ENCODE results near the gene NEMP2.
"Not testable (repeated sequence)": the region's sequence is repeated elsewhere in the genome, so short reads cannot be mapped to it uniquely, and the experiment has no call there.

Gene NEMP2

GRCh38 chr2:190494600-190495227 is 39.8 kb downstream of the NEMP2 start:
- Histone ChIP-seq H3K36me3 (ENCODE audit: control insufficient read depth in 4 of 4, insufficient read depth in 4 of 4, low read length in 3 of 4) (peaks cover 16 to 53% (median 24%) of the 10 kb centered on the region in 4 experiments), H3K9me3 (ENCODE audit: control extremely low read depth in 1 of 5, control insufficient read depth in 4 of 5, insufficient read depth in 2 of 5, low read depth in 1 of 5, low read length in 4 of 5) (peaks cover 0 to 14% (median 6%) of the 10 kb centered on the region in 5 experiments)
- WGBS (ENCODE audit: insufficient coverage) = 92% methylated on average over 2 of the region's 3 CpGs
- H3K4me1 ChIP-seq (ENCODE audit: control extremely low read depth in 1 of 4, control insufficient read depth in 4 of 4, insufficient read depth in 4 of 4, low read length in 3 of 4); POLR2A ChIA-PET; H3K27ac ChIP-seq (ENCODE audit: insufficient read depth in 1 of 2, low read depth in 1 of 2, low read length in 2 of 2, poor library complexity in 1 of 2, severe bottlenecking in 2 of 2); H3K27me3 ChIP-seq (replicated peaks in 2 of 5; ENCODE audit: control insufficient read depth in 4 of 5, insufficient read depth in 5 of 5, low read length in 4 of 5); H3K4me3 ChIP-seq (ENCODE audit: control insufficient read depth in 1 of 7, extremely low read depth in 1 of 7, insufficient read depth in 4 of 7, low read depth in 2 of 7, low read length in 6 of 7): not testable (repeated sequence)
- peak in 1 of 3 donors; percentile 36 for DNase-seq
- CTCF ChIA-PET = interaction anchor here (1.1 kb wide), 1 partner anchor 175 kb away, joined by 3 read pairs; the partner anchor contains the start of gene HIBCH

GRCh38 chr2:190493095-190493494 is 41.4 kb downstream of the NEMP2 start:
- Histone ChIP-seq H3K27me3 (replicated peaks in 2 of 5; ENCODE audit: control insufficient read depth in 4 of 5, insufficient read depth in 5 of 5, low read length in 4 of 5) (no peaks in the 10 kb centered on the region), H3K4me1 (ENCODE audit: control extremely low read depth in 1 of 4, control insufficient read depth in 4 of 4, insufficient read depth in 4 of 4, low read length in 3 of 4) (peaks cover 0 to 3% (median 0%) of the 10 kb centered on the region in 4 experiments), H3K36me3 (ENCODE audit: control insufficient read depth in 4 of 4, insufficient read depth in 4 of 4, low read length in 3 of 4) (peaks cover 18 to 54% (median 32%) of the 10 kb centered on the region in 4 experiments), H3K9me3 (ENCODE audit: control extremely low read depth in 1 of 5, control insufficient read depth in 4 of 5, insufficient read depth in 2 of 5, low read depth in 1 of 5, low read length in 4 of 5) (peaks cover 0 to 14% (median 6%) of the 10 kb centered on the region in 5 experiments), H3K27ac (ENCODE audit: insufficient read depth in 1 of 2, low read depth in 1 of 2, low read length in 2 of 2, poor library complexity in 1 of 2, severe bottlenecking in 2 of 2) (no peak overlapping the region), H3K4me3 (ENCODE audit: control insufficient read depth in 1 of 7, extremely low read depth in 1 of 7, insufficient read depth in 4 of 7, low read depth in 2 of 7, low read length in 6 of 7) (no peak overlapping the region)
- ChIA-PET POLR2A (no interaction called here), CTCF (interaction anchor here (1.5 kb wide), 1 partner anchor 12 kb away, joined by 6 read pairs; no protein-coding TSS in a partner anchor)
- WGBS (ENCODE audit: insufficient coverage) = 83% methylated on average over 1 of the region's 2 CpGs
- DNase-seq = no peak

GRCh38 chr2:190490502-190490901 is 44.0 kb downstream of the NEMP2 start:
- 100% methylated on average over 1 of the region's 3 CpGs for WGBS (ENCODE audit: insufficient coverage)
- ChIA-PET CTCF (interaction anchor here (1.3 kb wide), 1 partner anchor 10 kb away, joined by 5 read pairs; no protein-coding TSS in a partner anchor), POLR2A (no interaction called here)
- Histone ChIP-seq H3K36me3 (ENCODE audit: control insufficient read depth in 4 of 4, insufficient read depth in 4 of 4, low read length in 3 of 4) (peaks cover 14 to 55% (median 28%) of the 10 kb centered on the region in 4 experiments), H3K4me3 (ENCODE audit: control insufficient read depth in 1 of 7, extremely low read depth in 1 of 7, insufficient read depth in 4 of 7, low read depth in 2 of 7, low read length in 6 of 7) (no peak overlapping the region), H3K27me3 (replicated peaks in 2 of 5; ENCODE audit: control insufficient read depth in 4 of 5, insufficient read depth in 5 of 5, low read length in 4 of 5) (no peaks in the 10 kb centered on the region), H3K4me1 (ENCODE audit: control extremely low read depth in 1 of 4, control insufficient read depth in 4 of 4, insufficient read depth in 4 of 4, low read length in 3 of 4) (peaks cover 0 to 3% (median 0%) of the 10 kb centered on the region in 4 experiments), H3K27ac (ENCODE audit: insufficient read depth in 1 of 2, low read depth in 1 of 2, low read length in 2 of 2, poor library complexity in 1 of 2, severe bottlenecking in 2 of 2) (no peak overlapping the region), H3K9me3 (ENCODE audit: control extremely low read depth in 1 of 5, control insufficient read depth in 4 of 5, insufficient read depth in 2 of 5, low read depth in 1 of 5, low read length in 4 of 5) (peaks cover 0 to 14% (median 6%) of the 10 kb centered on the region in 5 experiments)
- DNase-seq = no peak

GRCh38 chr2:190489475-190489874 is 45.0 kb downstream of the NEMP2 start:
- no peak overlapping the region for H3K4me3 ChIP-seq (ENCODE audit: control insufficient read depth in 1 of 7, extremely low read depth in 1 of 7, insufficient read depth in 4 of 7, low read depth in 2 of 7, low read length in 6 of 7)
- DNase-seq = no peak
- POLR2A ChIA-PET = no interaction called here
- H3K36me3 ChIP-seq (ENCODE audit: control insufficient read depth in 4 of 4, insufficient read depth in 4 of 4, low read length in 3 of 4) = peaks cover 14 to 55% (median 28%) of the 10 kb centered on the region in 4 experiments
- no peaks in the 10 kb centered on the region for H3K4me1 ChIP-seq (ENCODE audit: control extremely low read depth in 1 of 4, control insufficient read depth in 4 of 4, insufficient read depth in 4 of 4, low read length in 3 of 4)
- WGBS (ENCODE audit: insufficient coverage) = 100% methylated on average over 3 of the region's 4 CpGs
- H3K27ac ChIP-seq (ENCODE audit: insufficient read depth in 1 of 2, low read depth in 1 of 2, low read length in 2 of 2, poor library complexity in 1 of 2, severe bottlenecking in 2 of 2) = no peak overlapping the region
- CTCF ChIA-PET = interaction anchor here (1.3 kb wide), 1 partner anchor 14 kb away, joined by 4 read pairs; no protein-coding TSS in a partner anchor
- peaks cover 0 to 14% (median 6%) of the 10 kb centered on the region in 5 experiments for H3K9me3 ChIP-seq (ENCODE audit: control extremely low read depth in 1 of 5, control insufficient read depth in 4 of 5, insufficient read depth in 2 of 5, low read depth in 1 of 5, low read length in 4 of 5)
- no peaks in the 10 kb centered on the region for H3K27me3 ChIP-seq (replicated peaks in 2 of 5; ENCODE audit: control insufficient read depth in 4 of 5, insufficient read depth in 5 of 5, low read length in 4 of 5)

- H3K27ac ChIP-seq (ENCODE audit: insufficient read depth in 1 of 2, low read depth in 1 of 2, low read length in 2 of 2, poor library complexity in 1 of 2, severe bottlenecking in 2 of 2) = no peak overlapping the region
- H3K27me3 ChIP-seq (replicated peaks in 2 of 5; ENCODE audit: control insufficient read depth in 4 of 5, insufficient read depth in 5 of 5, low read length in 4 of 5) = no peaks in the 10 kb centered on the region
- H3K4me1 ChIP-seq (ENCODE audit: control extremely low read depth in 1 of 4, control insufficient read depth in 4 of 4, insufficient read depth in 4 of 4, low read length in 3 of 4) = no peaks in the 10 kb centered on the region
- H3K36me3 ChIP-seq (ENCODE audit: control insufficient read depth in 4 of 4, insufficient read depth in 4 of 4, low read length in 3 of 4) = peaks cover 14 to 55% (median 30%) of the 10 kb centered on the region in 4 experiments
- WGBS (ENCODE audit: insufficient coverage) = 100% methylated on average over 1 of the region's 6 CpGs
- ChIA-PET POLR2A (no interaction called here), CTCF (interaction anchor here (0.6 to 1.3 kb wide), 2 partner anchors 14 to 78 kb away, joined by 4 read pairs; no protein-coding TSS in a partner anchor)
- H3K4me3 ChIP-seq (ENCODE audit: control insufficient read depth in 1 of 7, extremely low read depth in 1 of 7, insufficient read depth in 4 of 7, low read depth in 2 of 7, low read length in 6 of 7) = no peak overlapping the region
- H3K9me3 ChIP-seq (ENCODE audit: control extremely low read depth in 1 of 5, control insufficient read depth in 4 of 5, insufficient read depth in 2 of 5, low read depth in 1 of 5, low read length in 4 of 5) = peaks cover 0 to 14% (median 6%) of the 10 kb centered on the region in 5 experiments
- no peak for DNase-seq
Measured at GRCh38 chr2:190488516-190489233, 45.8 kb downstream of the NEMP2 start.

GRCh38 chr2:190486037-190486623 is 48.4 kb downstream of the NEMP2 start:
- H3K4me1 ChIP-seq (ENCODE audit: control extremely low read depth in 1 of 4, control insufficient read depth in 4 of 4, insufficient read depth in 4 of 4, low read length in 3 of 4) = no peaks in the 10 kb centered on the region
- H3K9me3 ChIP-seq (ENCODE audit: control extremely low read depth in 1 of 5, control insufficient read depth in 4 of 5, insufficient read depth in 2 of 5, low read depth in 1 of 5, low read length in 4 of 5) = peaks cover 0 to 1% (median 0%) of the 10 kb centered on the region in 5 experiments
- no peak overlapping the region for H3K27ac ChIP-seq (ENCODE audit: insufficient read depth in 1 of 2, low read depth in 1 of 2, low read length in 2 of 2, poor library complexity in 1 of 2, severe bottlenecking in 2 of 2)
- ChIA-PET CTCF (interaction anchor here (0.6 kb wide), 1 partner anchor 313 kb away, joined by 3 read pairs; no protein-coding TSS in a partner anchor), POLR2A (no interaction called here)
- 100% methylated on average over 1 of the region's 3 CpGs for WGBS (ENCODE audit: insufficient coverage)
- no peaks in the 10 kb centered on the region for H3K27me3 ChIP-seq (replicated peaks in 2 of 5; ENCODE audit: control insufficient read depth in 4 of 5, insufficient read depth in 5 of 5, low read length in 4 of 5)
- H3K36me3 ChIP-seq (ENCODE audit: control insufficient read depth in 4 of 4, insufficient read depth in 4 of 4, low read length in 3 of 4) = peaks cover 11 to 38% (median 26%) of the 10 kb centered on the region in 4 experiments
- no peak for DNase-seq
- no peak overlapping the region for H3K4me3 ChIP-seq (ENCODE audit: control insufficient read depth in 1 of 7, extremely low read depth in 1 of 7, insufficient read depth in 4 of 7, low read depth in 2 of 7, low read length in 6 of 7)
